Measurements from ENCODE around the gene MDP1.
"Not testable (repeated sequence)": the region's sequence is repeated elsewhere in the genome, so short reads cannot be mapped to it uniquely, and the experiment has no call there.

MDP1 gene

DNA sequence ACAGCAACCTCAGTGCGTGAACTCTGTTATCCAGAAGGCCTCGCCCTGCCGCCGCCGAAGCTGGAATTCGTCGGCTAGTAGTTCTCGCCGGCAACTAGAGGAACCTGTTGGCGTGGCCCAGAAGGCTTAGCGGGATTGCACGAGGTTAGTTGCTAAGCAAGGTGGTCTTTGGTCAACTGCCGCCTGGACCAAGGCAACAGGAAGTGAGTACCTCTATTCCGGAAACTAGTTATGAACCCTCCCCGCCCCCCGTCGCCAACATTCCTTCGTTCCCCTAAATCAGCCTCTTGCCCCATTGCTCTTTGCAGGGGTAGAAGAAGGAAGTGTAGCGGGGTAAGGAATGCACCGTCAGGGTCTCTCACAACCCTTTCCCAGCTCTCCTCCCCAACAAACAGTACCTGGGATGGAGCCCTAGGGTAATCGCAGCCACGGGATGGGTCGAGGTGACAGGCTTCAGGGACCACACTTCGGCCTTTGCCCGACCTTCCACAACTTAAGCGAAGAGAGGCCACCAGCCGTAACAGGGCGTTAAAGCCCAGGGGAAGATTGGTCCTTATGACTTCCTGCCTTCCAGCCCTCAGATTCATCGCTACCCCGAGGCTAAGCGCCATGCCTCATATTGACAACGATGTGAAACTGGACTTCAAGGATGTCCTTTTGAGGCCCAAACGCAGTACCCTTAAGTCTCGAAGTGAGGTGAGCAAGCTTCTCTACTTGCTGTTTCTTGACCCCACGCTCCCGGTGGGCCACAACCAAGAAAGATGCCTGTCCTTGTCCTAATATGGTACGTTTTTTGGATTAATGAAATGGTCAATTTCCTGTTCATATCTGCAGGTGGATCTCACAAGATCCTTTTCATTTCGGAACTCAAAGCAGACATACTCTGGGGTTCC is 17.0 kb upstream of the MDP1 start, which contains the start of gene GMPR2:
Gene GMPR2 (plus strand): TSS at position 285 of the 893 bp plus-strand sequence. CDS start 325 bp downstream, at position 610.
- in situ Hi-C loops (cut with HindIII; ENCODE audit: low sequenced_read_pairs) = no loop called here

DNA sequence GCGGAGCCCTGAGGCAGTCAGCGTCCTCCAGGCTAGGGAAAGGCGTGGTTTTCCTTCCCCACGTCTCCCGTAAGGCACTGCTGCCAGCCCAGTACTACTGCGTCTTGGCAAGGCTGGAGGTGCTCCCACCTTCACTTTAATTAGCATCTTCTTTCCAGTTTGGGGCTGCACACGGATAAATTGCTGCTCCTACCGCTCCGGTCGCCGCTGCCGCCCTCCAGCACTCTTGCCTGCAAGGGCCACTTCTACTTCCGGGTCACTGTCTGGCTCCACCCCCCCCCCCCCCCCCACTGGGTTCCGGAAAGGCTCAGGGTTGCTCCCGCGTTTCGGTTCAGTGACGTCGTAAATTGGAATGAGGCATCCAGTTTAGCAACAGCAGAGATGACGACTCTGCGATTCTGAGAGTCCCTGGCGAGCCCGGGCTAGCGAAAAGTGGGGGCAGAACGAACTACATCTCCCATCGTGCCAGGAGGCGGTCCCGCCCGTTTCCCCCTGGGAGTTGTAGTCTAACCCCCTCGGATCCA is 16.3 kb upstream of the MDP1 start, which contains the start of gene NEDD8:
Gene NEDD8 (minus strand): TSS at position 247 of the 524 bp plus-strand sequence. CDS start 100 bp downstream, at position 147.
- in situ Hi-C loops (cut with HindIII; ENCODE audit: low sequenced_read_pairs) = no loop called here

DNA sequence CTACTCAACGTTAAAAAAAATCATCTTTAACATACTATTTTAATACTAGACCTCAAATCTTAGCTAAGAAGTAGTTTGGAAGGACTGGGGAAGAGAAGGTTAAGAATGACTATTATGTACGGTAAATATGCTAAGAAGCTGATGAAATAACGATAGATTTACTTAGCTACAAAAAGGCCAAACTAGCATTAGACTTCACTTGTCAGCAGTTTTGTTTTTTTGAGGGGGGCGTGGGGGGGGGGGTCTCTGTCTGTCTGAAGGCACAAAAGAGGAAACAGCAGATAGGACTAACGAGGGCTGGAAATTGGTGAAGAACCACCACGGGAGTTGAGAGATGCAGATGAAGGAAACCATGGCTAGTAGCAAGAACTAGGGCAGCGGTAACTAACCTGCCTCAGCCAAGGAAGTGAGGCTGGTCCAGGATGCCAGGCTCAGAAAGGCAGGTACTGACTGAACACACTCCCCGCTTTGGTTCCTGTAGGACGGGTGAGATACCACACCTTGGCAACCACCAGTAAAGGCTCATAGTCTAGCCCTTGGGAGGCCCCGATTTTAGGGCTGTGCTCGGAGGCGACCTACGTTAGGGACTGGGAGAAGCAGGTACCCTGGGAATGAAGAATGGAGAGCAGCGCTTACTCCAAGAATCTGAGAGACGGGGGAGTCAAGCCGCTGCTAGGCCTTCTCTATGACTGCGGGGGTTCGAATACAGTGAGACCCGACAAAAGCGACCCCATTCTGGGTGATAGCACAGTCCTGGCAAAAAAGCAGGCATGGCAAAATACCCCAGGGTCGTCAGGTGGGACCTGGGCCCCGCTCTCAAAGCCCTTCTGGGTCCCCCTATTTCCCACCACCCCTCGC is 15.6 kb upstream of the MDP1 start:
- in situ Hi-C loops (cut with HindIII; ENCODE audit: low sequenced_read_pairs) = no loop called here

DNA sequence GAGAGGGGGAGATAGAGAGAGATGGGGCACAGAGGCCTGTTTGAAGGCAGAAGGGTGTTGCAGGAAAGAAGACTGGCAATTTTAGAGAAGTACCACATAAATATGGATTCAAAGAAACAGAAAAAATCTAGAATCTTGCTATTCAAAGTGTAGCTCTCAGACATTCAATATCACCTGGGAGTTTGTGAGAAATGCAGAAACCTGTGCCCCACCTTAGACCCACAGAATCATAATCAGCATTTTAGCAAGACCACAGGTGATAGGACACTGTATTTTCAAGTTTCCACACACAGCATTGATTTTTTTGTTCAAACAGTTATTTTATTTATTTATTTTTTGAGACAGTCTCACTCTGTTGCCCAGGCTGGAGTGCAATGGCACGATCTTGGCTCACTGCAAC is 13.0 kb upstream of the MDP1 start:
- in situ Hi-C loops (cut with HindIII; ENCODE audit: low sequenced_read_pairs) = no loop called here

DNA sequence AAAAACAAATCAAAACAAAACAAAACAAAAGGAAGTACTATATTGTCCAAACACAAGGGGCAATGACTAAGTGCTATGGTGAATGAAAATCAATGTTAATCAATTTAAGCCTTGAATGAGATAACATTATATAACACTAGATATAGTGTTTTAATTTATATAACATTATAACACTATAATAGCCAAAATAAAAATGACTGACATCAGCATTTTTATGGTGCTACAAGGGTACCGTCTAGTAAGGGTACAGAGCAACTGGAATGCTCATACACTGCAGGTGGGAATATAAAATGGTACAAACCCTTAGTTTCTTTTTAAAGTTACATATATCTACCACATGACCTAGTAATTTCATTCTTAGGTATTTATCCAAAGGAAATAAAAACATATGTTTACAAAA is 10.6 kb upstream of the MDP1 start:
- in situ Hi-C loops (cut with HindIII; ENCODE audit: low sequenced_read_pairs) = no loop called here

DNA sequence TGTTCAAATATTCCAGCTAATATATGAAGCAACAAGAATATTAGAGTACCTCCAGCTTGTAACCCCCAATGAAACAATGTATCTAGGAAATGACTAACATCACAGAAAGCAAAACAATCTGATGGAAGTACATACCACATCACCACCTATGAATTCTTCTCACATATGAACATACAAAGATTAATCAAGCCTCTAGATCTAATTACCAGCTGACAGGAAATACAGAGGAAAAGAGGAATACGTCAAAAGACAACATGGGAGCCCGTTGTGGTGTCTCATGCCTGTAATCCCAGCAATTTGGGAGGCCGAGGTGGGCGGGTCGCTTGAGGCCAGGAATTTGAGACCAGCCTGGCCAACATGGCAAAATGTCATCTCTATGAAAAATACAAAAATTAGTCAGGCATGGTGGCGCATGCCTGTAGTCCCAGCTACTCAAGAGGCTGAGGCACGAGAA is 8.8 kb upstream of the MDP1 start:
- in situ Hi-C loops (cut with HindIII; ENCODE audit: low sequenced_read_pairs) = no loop called here

DNA sequence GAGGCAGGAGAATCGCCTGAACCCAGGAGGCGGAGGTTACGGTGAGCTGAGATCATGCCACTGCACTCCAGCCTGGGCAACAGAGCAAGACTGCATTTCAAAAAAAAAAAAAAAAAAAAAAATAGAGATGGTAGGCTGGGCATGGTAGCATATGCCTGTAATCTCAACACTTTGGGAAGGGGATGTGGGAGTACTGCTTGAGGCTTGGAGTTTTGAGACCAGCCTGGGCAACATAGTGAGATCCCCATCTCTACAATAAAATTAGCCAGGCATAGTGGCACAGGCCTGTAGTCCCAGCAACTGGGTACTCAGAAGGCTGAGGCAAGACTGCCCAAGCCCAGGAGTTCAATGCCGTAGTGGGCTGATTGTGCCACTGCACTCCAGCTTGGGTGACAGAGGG is 7.1 kb upstream of the MDP1 start:
- in situ Hi-C loops (cut with HindIII; ENCODE audit: low sequenced_read_pairs) = not testable (repeated sequence)

DNA sequence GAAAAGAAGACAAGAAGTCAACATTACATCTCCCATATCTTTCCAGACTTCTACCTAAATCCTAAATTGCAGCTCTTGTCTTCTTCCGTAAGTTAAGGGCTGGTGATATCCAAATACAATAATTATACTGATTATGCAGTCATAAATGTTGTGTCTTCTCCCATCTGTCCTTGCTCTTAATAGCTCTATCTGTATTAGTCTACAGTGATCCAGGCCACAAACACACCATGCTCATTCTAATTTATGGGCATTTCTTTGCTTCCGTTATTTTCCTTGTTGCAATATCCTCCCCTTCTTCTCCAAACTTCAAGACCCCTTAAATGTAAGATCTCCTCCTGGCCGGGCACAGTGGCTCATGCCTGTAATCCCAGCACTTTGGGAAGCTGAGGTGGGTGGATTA is 3.7 kb upstream of the MDP1 start:
- in situ Hi-C loops (cut with HindIII; ENCODE audit: low sequenced_read_pairs) = no loop called here

DNA sequence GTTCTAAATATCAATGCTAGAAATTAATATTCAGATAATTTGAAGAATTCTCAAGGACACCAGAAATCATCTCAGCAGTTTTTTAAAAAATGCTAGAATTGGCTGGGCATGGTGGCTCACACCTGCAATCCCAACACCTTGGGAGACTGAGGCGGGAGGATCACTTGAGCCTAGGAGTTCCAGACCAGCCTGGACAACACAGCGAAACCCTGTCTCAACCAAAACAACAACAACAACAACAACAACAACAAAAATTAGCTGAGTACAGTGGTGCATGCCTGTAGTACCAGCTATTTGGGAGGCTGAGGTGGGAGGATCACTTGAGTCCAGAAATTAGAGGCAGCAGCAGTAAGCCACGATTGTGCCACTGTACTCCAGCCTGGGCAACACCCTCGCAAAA is 3.2 kb upstream of the MDP1 start:
- in situ Hi-C loops (cut with HindIII; ENCODE audit: low sequenced_read_pairs) = no loop called here

DNA sequence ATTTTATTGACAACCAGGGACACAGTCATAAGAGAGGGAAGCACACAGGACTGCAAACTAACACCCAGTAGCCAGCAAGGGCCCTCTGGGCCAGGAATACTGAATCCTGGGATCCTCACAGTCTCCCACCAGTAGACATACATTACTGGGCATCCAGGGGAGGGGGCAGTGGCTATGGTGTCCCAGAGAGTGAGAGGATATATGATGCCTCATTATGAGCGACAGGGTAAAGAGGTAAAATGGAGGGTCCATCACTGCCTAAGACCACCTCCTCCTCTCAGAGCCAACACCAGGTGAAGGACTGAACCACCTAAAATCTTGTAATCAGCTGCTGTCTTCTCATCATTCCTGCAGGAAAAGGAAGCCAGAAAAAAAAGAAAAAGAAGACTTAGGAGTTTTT is 1.0 kb upstream of the MDP1 start:
- in situ Hi-C loops (cut with HindIII; ENCODE audit: low sequenced_read_pairs) = not testable (repeated sequence)

DNA sequence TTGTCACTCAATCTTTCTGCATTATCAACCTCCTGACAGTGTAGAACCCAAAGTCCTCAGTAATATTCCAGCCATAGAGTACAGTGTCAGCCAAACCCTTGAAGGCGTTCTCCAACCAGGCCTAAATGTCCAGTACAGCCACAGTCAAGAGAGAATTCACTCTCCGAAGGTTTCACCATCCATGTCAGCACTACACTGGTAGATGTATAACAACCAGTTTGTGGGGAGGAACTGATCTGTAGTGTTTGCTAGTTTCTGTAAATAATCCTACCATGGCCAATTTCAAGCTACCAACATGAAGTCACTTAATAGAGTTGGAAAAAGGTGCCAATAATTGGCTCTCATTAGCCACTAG is 456 bp upstream of the MDP1 start:
- in situ Hi-C loops (cut with HindIII; ENCODE audit: low sequenced_read_pairs) = no loop called here

DNA sequence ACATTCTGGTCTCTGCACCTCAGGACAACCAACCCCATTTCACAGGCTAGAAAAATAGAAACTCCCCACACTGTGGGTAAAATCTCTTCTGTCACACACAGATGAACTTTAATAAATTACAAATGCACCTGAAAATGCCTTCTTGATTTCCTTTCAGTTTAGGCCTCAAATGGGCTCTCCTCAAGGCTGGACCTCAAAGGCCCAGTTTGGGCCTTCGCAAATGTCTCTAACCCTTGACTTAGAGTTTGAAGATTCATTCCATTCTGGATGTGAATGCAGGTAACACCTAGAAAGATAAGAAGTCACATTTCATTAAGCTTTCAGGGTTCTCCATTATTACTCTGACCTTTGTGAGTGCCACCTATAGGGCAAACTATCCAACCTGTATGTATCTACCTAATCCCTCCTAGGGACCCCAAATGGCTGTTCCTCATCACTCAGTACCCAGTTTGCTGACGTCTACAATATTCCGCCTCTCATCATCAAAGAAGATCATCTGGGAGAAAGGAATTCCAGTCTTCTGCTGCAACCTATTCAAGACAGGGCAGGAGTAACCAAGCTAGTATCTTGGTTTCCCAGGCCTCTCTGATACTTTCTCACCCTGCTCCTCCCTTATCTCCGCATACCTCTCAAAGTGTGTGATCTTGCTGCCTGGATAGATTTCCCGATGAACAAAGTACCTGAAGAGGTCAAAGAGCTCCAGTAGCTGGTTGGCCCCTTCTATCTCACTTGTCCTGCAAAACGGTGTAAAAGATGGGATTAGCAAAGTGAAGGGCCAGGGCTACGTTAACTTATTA is 1.8 kb downstream of the MDP1 start:
- in situ Hi-C loops (cut with HindIII; ENCODE audit: low sequenced_read_pairs) = no loop called here

DNA sequence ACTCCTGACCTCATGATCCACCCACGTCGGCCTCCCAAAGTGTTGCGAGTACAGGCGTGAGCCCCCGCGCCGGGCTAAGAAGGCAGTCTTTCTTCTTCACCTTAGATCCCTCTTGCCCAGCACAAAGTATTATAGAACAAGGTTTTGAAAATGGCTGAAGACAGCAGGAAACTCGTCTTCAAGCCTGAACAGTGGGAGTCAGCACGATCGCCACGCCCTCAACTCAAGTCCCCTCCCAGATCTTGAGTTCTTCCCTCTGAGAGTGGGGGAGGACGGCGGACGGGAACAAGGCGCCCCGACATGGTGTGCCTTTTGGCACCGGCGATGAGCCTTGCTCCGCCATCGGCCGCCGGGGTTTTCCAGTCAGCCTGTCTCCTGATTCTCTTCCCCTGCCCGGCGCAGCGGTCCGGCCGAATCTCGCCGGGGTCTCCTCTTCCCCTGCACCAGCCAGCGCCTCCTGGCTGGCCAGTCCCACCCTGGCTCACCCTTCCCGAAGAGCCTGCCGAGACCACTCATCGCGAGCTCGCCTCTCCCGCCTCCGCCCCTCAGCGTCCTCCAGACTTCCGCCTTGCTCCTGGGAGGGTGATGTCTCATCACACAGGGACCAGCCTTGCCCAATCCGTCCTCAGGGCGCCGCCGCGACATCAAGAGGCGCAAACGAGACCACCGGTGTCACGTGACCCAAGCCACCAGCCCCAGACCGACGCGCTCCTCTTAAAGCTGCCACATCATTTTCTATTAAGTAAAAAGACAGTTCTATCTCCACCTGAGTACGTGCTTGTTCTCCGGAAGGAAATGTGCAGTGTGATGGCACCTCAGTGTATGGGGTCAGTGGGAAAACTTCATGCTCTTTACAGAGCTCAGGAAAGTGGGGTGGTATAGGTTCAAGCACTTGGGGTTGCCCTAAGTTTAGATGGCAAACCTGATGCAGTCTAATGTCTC is 2.7 kb downstream of the MDP1 start, which contains the start of gene CHMP4A:
Gene CHMP4A (minus strand): TSS at position 565 of the 942 bp plus-strand sequence. CDS start 49 bp downstream, at position 516.
- in situ Hi-C loops (cut with HindIII; ENCODE audit: low sequenced_read_pairs) = no loop called here

DNA sequence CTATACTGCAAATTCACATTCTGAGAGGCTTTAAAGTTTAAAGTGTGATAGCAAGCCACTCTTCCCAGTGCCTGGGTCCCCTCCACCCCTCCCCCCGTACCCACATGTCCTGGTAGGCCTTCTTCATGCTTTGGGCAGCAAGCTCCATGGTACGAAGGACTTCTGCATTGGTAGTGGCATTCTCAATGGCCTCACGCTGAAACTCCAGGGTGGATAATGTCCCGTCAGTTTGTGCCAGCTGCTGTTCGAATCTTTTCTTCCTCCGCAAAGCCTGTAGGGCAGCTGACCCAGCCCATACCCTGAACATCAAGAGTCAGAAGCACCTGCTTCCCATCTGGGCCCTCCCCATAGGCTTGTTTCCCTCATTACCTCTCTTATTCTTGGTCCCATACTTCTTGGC is 4.6 kb downstream of the MDP1 start:
- in situ Hi-C loops (cut with HindIII; ENCODE audit: low sequenced_read_pairs) = no loop called here

DNA sequence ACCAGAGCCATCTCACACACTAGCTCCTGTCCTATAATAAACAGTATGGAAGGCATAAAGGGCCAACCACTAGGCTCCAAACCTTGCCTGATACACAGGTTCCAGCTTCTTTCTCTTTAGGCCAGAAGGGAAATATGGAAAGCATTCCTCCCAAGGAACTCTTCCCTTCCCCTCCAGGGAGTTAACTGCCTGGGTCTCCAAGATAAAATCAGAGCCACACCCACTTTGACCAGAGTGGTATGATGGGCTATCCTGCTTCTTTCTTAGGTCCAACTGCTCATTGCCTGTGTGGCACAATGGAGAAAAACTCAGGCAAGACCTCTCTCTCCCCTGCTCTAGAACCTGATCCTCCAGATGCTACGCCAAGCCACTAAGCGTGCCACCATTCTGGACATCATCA is 8.2 kb downstream of the MDP1 start:
- in situ Hi-C loops (cut with HindIII; ENCODE audit: low sequenced_read_pairs) = loop anchor here (5.0 to 10.0 kb wide), 2 partner anchors 60 to 87 kb away; partner anchors contain the start of genes DHRS1 and NOP9

DNA sequence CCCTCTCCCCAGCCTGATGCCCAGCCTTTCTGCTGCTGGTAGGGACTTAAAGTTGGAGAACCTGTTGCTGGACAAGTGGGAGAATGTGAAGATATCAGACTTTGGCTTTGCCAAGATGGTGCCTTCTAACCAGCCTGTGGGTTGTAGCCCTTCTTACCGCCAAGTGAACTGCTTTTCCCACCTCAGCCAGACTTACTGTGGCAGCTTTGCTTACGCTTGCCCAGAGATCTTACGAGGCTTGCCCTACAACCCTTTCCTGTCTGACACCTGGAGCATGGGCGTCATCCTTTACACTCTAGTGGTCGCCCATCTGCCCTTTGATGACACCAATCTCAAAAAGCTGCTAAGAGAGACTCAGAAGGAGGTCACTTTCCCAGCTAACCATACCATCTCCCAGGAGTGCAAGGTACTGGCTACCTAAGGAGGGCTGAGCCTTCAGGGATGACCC is 8.7 kb downstream of the MDP1 start:
- in situ Hi-C loops (cut with HindIII; ENCODE audit: low sequenced_read_pairs) = loop anchor here (5.0 to 10.0 kb wide), 2 partner anchors 60 to 88 kb away; partner anchors contain the start of genes DHRS1 and NOP9

DNA sequence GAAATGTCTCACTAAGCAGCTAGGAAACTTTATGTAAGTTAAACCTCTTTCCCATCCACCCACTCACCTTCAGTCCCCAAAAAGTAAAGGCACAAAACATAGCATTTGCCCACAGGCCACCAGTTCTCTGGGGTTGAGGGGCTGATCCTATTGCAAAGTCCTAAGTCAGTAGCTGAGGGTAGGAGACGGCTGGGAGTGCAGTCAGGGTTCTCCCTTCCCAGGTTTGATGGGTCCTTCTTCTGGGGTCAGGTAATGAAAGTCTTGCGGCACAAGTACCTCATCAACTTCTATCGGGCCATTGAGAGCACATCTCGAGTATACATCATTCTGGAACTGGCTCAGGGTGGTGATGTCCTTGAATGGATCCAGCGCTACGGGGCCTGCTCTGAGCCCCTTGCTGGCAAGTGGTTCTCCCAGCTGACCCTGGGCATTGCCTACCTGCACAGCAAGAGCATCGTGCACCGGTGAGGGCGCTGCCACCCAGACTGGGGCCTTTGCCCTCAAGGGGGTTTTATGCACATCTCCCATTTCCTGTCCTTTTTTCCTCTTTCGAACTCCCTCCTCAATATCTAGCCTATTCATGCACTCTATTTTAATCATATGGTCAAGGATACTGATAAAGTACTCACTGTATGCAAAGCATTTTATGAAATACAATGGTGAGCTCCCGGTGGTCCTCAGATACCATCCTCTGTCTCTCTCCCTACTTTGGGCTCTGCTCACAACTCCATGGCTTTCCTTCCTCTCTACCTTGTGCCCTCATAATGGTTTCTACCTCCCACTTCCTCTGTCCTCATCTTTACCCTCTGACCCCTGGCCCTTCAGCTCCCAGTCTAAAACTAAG is 9.4 kb downstream of the MDP1 start:
- in situ Hi-C loops (cut with HindIII; ENCODE audit: low sequenced_read_pairs) = loop anchor here (5.0 to 10.0 kb wide), 2 partner anchors 61 to 88 kb away; partner anchors contain the start of genes DHRS1 and NOP9
